NB4 (cell line): ENCODE measurements around the gene SPIRE2.

Source experiments
- CTCF ChIP-seq: IDR thresholded peaks from one replicate; pipeline ENCODE4 v1.5.1; 2012; ENCODE audit warnings: low read depth, low read length
- MAX ChIP-seq: IDR thresholded peaks from 2 replicates; pipeline ENCODE4 v1.6.1; 2011; ENCODE audit warnings: low read depth, low read length
- MYC ChIP-seq: IDR thresholded peaks from 2 replicates; pipeline ENCODE4 v1.6.1; 2011; ENCODE audit warnings: low read depth, low read length
- POLR2A ChIP-seq: IDR thresholded peaks from 2 replicates; pipeline ENCODE4 v1.6.1; 2011; ENCODE audit warnings: mild to moderate bottlenecking; ENCODE audit not compliant: insufficient read length; ENCODE audit errors: extremely low read depth

DNA sequence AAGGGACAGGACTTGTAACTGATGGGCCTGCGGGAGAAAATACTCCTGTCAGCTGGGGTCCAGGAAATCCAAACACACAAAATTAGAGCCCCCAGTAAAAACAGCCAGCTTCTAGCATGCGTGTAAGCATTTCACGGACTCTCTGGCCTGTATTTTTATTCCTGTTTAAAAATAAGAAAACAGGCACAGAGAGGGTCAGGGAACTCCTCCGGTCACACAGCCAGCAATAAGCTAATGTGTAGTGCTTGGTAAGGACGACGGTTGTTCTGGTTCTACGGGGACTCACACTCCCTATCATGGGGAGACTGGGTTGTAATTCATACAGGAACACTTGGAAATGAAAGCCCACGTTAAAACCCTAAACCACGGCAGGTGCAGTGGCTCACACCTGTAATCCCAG, 43.6 kb downstream of the SPIRE2 start:
- TF ChIP-seq POLR2A (no peak), CTCF (no peak), MAX (no peak), MYC (no peak)
